SIG-M5 treated with dmso at 0.1 percent for 504 hours (cell line): ENCODE measurements around the gene SGMS2.

ENCODE experiments used
- DNase-seq: peaks from one replicate; lab custom pipeline; 2025; ENCODE audit not compliant: unreplicated experiment; lab: John Stamatoyannopoulos, UW

The SGMS2 gene

GRCh38 chr4:107824350-107825071 lies at the start of gene SGMS2:
SGMS2 (plus strand) TSS chr4:107824932; CDS start chr4:107895554, 70,622 bp downstream.
- peak; percentile 77 for DNase-seq

DNA sequence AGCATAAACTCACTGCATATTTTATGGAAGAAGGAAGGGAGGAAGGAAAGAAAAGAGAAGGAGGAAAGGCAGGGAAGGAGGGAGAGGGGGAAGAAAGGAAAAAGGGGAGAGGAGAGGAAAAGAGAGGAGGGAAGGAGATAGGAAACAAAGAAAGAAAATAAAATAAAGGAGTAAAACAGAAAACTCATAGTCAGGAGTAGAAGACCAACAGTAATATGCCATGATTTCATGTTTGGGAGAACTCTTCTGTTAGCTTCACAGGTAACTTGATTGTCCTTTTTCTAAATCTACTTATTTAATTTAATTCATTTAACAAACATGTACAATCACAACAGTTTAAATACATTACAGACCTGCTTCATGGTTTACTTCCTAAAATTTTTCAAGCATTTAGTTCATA lies 46.8 kb upstream of the SGMS2 start:
- no peak for DNase-seq

GRCh38 chr4:107778784-107779530 lies 45.8 kb upstream of the SGMS2 start:
- no peak for DNase-seq

DNA sequence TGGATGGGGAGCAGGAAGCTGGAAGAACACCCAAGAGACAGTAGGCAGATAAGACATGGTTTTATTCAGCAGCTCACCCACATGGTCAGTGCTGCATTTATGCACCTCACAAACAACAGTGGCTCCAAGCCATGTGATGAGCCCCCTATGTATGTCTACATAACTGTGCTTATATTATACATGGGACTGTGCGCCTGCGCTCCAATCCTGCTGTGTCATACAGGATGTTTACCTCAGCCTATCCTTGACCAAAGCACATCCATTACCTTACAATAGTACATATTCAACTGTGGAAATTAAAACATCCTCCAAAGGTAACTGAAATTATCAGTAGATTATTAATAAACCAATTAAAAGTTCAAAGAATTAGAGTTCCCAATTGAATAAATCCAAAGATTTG lies 44.1 kb upstream of the SGMS2 start:
- DNase-seq: no peak

- DNase-seq: no peak
Observed at GRCh38 chr4:107791902-107792301, 32.8 kb upstream of the SGMS2 start.

- no peak for DNase-seq
Observed at GRCh38 chr4:107792711-107793110, 32.0 kb upstream of the SGMS2 start.

DNA sequence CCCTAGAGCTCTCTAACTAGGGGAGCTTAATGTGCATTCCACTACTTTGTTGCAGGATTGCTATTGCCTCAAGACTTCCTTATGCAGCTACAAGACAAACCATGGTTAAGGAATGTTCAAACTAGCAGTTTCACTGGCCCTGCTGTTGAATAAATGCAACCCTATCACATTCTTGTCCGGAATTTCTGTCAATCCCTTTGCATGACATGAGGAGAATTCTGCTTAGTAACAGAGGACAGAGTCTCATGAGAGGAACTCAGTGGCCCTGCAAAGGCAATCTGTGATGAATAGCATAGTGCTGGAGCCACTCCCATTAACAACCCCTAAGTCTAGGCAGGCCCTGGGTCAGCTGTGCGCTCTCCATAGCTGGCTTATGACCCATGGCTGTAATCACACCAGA lies 30.7 kb upstream of the SGMS2 start:
- DNase-seq: no peak

DNA sequence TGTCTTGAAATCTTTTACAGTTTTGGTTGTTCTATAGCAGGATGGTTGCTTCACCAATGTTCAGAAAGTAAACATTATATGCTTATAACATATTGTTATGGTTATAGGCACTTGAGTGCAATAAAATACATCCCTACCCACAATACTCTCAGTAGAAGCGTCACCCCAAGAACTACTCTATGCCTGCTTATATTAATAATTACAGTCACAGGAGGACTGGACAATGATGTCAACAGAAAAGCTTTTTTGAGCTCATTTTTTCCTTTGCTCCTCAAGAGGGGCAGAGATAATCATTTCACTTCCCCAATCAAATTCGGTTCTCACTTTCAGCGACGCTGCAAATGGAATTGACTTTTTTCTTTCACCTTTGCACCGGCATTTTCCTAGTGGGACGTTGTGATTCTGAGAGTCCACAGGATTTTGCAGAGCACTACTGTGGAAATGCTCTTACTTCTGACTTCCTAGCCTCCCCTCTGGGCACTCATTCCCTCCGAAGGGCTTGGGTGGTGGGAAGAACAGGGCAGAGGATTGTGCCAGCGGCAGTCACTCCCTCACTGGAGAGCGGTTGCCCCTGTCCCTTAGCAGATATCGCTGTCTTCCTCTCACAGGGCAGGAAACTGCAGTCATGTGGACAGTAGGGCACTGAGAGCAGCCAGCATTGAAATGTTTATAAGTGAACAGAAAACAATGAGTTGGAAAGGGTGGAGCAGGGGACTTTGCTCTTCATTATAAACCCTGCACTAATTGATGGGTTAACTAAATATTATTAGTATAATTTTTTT lies 24.9 kb upstream of the SGMS2 start:
- no peak for DNase-seq

DNA sequence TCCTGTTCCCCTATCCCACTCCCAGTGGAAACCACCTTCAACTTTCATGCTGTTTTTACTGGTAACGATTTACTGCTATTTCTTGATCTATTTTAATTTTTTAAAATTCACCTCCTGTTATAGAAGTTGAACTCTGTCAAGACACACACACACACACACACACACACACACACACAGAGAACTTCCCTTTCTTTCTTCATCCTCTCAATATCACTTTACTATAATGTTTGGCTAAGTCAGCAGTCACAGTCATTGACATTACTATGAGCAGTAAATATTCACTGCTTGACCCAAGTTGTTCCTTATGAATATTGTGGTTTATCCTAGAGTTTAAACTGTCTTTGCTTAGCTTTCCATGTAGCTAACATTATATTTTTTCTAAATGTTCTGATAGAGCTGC lies 24.0 kb upstream of the SGMS2 start:
- DNase-seq: no peak

DNA sequence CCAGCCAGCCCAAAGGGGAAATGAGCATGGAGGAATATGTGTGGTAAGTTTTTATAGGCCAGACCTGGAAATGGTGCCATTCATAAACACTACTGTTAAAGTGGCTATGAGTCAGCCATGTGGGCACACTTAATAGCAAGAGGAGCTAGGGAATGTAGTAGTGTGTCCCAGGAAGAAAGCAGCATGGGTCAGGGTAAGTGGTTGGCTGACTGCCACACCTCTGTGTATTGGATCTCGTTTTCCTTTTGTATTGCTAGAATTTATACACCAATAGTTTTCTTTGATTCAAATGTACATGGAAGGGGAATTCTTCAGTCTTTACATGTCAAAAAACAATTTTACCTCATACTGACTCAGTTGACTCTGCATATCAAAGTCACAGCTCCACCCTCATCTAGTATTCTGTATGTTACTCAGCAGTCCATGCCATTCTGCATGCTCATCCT lies 22.9 kb upstream of the SGMS2 start:
- DNase-seq: no peak

DNA sequence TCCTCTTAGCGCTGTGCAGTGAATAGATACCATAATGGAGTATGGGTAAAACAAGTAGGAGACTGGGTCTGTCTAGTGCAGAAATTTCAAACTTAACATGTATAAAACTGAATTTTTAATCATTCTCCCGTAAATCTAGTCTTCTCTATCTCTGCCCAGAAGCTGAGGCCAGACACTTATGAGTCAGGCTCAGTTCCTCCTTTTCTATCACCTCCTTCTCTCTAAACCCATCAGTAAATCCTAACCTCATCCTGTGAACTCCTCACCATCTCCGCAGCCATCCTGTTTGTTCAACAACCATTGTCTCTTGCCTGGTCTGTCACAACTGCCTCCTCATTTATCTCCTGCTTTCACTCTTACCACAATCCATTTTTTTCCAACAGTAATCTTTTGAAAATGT lies 19.8 kb upstream of the SGMS2 start:
- peak; percentile 32 for DNase-seq

DNA sequence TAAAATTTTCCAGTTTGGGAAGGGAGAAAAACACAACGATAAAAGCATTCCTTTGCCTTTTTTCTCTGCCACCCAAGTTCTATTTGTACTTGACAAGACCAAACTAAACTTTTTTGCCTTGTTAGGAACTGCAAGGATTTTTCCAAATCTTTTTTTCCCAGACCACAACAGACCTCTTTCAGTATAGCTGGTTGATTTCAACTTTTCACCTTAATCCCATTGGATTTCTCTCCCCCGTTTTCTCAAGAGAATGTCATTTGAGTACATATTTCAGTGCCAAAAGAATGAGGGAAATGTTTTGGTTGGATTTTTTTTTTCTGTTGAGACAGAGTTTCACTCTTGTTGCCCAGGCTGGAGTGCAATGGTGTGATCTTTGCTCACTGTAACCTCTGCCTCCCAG lies 18.5 kb upstream of the SGMS2 start:
- no peak for DNase-seq

- DNase-seq: no peak
Observed at GRCh38 chr4:107808572-107808971, 16.2 kb upstream of the SGMS2 start.

DNA sequence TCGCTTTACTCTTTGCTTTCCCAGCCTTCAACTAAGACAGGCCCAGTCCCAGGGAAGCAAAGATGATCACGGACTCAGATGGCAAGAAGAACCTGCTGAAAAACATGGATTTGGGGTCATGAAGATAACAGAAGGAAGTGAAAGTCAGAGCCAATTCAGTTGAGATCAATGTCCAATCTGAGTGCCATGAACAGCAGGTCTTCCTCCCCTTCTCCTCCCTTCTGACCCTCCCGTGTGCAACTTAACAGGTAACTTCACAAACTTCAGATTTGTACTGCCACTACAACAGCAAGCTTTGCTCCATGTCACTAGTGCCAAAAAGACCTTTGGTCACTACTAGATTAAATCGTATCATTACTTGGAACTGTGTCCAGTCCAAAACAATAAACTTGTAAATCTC lies 15.5 kb upstream of the SGMS2 start:
- no peak for DNase-seq

DNA sequence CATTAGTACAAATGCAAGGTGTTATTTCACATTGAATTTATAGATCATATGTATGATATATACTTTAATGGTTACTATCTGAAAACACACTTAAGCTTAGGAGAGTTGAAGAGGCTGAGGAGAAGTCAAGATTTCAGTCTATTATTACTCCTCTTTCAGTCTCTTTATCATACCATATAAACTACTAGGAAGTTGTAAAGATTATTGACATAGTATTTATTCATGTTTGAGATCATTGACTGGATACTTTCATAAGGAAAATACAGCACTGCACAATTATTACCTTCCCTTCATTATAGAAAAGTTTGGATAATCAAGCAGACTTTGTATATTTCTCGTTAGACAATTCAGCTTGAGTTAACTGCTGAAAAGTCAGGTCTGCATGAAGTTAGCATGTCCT lies 10.0 kb upstream of the SGMS2 start:
- no peak for DNase-seq

GRCh38 chr4:107815158-107815557 lies 9.6 kb upstream of the SGMS2 start:
- DNase-seq: no peak

DNA sequence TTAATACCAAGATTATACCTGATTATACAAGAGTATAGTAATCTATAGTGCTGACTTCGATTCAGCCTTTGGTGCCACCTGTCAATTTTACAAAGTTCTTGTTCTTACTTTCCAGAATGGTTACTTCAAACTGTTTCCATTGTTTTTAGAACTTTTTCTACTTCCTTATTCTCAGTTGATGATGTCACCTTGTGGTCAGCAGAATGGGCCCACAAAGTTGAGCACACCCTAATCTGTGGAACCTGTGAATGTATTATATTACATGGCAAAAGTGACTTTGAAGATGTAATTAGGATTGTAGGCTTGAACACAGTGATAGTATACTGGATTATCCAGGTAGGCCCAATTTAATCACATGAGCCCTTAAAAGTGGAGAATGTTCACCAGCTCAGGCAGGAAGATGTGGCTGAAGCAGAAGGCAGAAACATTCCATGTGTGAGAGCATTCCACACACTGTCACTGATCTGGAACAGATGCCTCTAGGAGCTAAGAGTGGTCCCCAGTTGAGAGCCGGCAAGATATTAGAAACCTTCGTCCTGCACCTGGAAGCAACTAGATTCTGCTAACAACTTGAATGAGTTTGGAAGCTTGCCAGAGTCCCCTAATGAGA lies 6.3 kb upstream of the SGMS2 start:
- peak; percentile 46 for DNase-seq

GRCh38 chr4:107823870-107824349 lies 822 bp upstream of the SGMS2 start:
- no peak for DNase-seq

DNA sequence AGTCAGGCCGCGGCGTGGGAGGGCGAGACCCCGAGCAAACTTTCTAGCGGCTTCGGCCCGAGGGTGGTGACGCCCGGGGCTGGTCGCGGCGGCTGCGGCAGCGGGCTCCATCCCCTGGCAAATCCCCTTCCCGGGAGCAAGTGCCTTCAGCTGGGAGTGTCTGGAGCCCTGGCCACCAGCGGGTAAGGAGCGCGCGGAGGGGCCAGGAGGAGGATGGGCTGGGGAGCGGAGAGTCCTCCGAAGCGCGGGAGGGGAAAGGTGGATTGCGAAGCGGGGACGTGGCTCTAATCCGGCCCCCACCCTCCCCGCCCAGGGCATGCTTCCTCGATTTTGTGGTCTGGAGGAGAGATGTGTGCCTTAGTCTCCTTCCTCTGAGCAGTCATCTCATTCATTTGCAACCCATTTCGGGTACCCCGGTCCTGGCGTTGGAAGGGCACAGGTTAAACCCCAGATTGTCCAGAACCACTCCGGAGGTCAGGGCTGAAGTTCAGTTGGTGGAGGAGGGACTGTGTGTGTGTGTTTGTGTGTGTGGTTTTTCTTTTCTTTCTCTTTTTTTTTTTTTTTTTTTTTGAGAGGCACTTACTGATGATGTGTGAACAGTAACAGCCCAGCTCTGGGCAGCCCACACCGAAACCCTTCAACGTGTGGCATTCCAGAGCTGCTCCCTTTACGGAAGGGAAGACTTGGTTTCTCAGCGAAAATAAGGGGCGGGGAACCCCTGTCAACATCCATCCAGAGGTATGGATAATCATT lies 516 bp downstream of the SGMS2 start:
- peak; percentile 65 for DNase-seq

DNA sequence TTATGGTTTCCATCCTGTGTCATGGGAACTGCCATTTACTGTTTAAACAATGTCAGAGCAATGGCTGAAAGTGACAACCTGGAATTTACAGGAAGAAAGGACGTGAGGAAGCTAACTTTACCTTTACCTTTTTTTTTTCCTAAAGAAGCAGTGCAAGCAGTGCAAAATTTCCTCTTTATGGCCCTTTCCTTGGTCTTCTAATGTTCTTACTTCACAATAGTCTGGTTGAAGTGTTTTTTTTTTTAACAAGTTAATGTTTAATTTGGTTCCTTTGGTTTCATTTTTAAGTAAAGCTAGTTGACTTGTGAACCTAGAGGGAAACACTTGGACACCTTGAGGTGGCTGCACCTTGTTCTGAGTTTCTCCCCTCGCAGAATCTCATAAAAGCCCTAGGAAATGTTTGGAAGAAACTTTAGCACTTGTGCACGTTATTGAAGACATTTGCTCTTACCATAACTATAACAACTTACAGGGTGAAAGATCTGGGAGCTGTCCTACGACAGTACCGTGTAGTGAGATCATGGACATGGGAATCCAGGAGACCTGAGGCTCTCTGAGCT lies 1.8 kb downstream of the SGMS2 start:
- no peak for DNase-seq
